HEK293T (cell line): ENCODE data around the gene TTLL1.
"Not testable (repeated sequence)": the region's sequence is repeated elsewhere in the genome, so short reads cannot be mapped to it uniquely, and the experiment has no call there.

Experiments used
- ARNT ChIP-seq: fragments of 450-650 bp; IDR thresholded peaks from 2 replicates; pipeline ENCODE4 v1.6.1; 2017; ENCODE audit warnings: mild to moderate bottlenecking
- BHLHE40 ChIP-seq: fragments of 450-650 bp; IDR thresholded peaks from 2 replicates; pipeline ENCODE4 v1.6.1; 2016; ENCODE audit warnings: mild to moderate bottlenecking, moderate library complexity, borderline replicate concordance
- ELF4 ChIP-seq: fragments of 450-650 bp; IDR thresholded peaks from 2 replicates; pipeline ENCODE4 v1.6.1; 2017; ENCODE audit warnings: antibody characterized with exemption
- FOXA1 ChIP-seq: fragments of 450-650 bp; IDR thresholded peaks from 2 replicates; pipeline ENCODE4 v1.6.1; 2016; ENCODE audit warnings: mild to moderate bottlenecking
- FOXK2 ChIP-seq: fragments of 450-650 bp; IDR thresholded peaks from 2 replicates; pipeline ENCODE4 v1.6.1; 2016; ENCODE audit warnings: mild to moderate bottlenecking
- FOXM1 ChIP-seq: fragments of 450-650 bp; IDR thresholded peaks from 2 replicates; pipeline ENCODE4 v1.6.1; 2017; ENCODE audit warnings: mild to moderate bottlenecking, borderline replicate concordance
- NFRKB ChIP-seq: fragments of 450-650 bp; IDR thresholded peaks from 2 replicates; pipeline ENCODE4 v1.6.1; 2016; ENCODE audit warnings: mild to moderate bottlenecking, moderate library complexity
- PKNOX1 ChIP-seq: fragments of 450-650 bp; IDR thresholded peaks from 2 replicates; pipeline ENCODE4 v1.6.1; 2016

DNA sequence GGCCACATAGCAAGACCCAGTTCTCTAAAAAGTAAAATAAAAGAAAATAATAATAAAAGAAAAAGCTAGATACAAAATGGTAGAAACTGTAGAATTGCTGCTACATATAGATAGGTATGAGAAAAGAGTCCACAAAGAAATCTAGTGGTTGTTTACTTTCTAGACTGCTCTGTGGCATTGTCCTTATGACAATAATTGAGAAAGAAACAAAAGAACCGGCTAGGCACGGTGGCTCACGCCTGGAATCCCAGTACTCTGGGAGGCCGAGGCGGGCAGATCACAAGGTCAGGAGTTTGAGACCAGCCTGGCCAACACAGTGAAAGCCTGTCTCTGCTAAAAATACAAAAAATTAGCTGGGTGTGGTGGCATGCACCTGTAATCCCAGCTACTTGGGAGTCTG is 73.0 kb downstream of the TTLL1 start:
- not testable (repeated sequence) for TF ChIP-seq FOXM1, FOXA1, BHLHE40, ELF4, NFRKB, FOXK2, PKNOX1, ARNT
